ENCODE measurements around the gene ACKR2.
"Not testable (repeated sequence)": the region's sequence is repeated elsewhere in the genome, so short reads cannot be mapped to it uniquely, and the experiment has no call there.

ACKR2 gene

DNA sequence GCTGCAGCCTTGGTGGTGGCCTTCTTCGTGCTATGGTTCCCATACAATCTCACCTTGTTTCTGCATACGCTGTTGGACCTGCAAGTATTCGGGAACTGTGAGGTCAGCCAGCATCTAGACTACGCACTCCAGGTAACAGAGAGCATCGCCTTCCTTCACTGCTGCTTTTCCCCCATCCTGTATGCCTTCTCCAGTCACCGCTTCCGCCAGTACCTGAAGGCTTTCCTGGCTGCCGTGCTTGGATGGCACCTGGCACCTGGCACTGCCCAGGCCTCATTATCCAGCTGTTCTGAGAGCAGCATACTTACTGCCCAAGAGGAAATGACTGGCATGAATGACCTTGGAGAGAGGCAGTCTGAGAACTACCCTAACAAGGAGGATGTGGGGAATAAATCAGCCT, 56.0 kb downstream of the ACKR2 start:
- DNase-seq: no peak

DNA sequence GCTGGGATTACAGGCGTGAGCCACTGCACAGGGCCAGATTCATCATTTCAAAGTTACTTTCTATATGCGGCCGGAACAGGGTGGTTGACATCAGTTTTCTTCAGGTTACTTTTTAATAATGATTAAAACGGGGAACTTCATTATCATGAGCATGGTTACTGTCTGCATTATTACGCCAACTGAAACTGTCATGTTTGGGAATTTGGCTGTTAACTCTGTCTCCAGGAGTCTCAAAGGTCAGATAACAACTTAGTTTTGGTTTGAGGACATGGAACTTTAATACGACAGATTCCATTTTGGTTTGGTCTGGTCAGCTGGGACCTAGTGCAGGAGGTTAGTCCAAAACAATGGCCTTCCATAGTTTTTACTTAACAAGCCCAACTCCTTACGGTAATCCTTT, 57.9 kb downstream of the ACKR2 start:
- no peak for DNase-seq

DNA sequence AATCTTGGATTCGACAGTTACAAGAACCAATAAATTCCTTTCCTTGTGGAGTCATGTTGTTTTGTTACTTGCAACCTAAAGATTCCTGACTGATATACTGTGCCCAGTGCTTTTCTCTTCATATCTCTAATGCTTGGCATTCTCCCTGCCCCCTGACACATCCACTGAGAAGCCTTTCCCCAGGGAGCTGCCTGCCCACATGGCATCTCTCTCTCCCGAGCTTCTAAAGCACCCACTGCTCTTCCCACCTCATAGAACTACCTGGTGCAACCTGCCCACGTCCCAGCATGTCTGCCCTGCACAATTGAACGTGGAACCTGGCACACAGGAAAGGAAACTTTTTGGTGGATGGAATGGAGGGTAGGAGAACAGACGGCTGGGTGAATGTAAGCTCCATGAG, 59.6 kb downstream of the ACKR2 start:
- DNase-seq: no peak

DNA sequence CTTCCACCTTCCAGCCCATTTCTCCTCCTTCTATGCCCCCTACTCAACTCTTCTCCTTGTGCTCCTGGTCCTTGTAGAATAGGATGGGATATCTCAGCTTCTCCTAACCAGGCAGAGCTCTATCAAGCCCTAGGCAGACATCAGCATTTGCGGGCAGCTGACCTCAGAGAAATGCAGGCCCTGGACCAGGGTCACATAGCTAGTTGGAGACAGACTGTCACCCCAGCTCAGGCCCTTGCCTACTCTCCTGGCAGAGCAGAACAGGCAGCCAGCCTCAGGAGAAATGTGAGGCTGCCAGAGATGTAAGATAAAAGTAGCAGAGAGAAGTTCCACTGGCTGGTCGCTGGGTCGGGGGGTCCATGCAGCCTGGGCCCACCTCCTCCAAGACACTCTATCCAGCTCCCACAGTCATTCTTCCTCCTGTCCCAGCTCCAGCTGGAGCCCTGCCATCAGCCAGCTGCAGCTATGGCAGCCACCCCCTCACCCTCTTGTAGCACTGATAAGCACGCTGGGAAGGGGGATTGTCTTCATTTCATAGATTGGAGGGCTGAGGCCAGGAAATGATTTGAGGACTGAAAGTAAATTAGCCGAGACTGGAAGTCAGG, 62.4 kb downstream of the ACKR2 start:
- DNase-seq: no peak

DNA sequence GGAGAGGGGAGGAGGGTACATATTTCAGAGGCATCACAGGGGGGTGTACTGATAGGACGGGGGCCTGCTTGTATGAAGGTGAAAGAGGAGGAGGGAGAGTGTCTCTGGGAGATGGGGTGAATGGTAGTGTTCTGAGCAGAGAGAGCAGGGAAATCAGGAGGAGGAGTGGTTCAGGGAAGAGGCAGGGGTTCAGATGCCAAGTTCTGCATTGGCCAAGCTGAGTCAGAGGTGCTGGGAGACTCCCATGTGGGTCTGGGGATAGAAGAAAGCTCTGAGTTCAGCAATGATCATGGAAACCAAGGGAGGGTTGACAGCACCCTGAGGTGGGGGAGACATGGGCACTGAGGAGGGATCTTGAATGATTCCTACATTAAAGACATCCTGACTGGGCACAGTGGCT, 63.5 kb downstream of the ACKR2 start:
- DNase-seq: no peak

DNA sequence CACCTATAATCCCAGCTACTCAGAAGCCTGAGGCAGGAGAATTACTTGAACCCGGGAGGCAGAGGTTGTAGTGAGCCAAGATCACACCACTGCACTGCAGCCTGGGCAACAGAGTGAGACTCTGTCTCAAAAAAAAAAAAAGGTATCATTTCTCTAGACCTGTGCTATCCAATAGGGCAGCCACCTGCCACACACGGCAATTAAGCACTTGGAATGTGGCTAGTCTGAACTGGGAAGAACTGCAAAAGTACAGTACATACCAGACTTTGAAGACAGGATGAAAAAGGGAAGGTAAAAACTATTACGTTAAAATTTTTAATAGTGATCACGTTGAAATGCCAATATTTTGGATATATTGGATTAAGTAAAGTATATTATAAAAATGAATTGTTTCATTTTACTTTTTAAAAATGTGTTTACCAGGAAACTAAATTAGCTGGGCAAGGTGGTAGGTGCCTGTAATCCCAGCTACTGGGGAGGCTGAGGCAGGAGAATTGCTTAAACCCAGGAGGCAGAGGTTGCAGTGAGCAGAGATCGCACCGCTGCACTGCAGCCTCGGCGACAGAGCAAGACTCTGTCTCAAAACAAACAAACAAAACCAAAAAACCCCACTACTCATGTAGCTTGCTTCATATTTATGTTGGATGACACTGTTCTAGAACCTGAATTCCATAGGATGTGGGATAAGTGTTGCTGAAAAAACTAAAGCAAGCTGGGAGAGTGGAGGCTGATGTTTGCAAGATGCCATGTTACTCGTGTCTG, 64.2 kb downstream of the ACKR2 start:
- DNase-seq: no peak

DNA sequence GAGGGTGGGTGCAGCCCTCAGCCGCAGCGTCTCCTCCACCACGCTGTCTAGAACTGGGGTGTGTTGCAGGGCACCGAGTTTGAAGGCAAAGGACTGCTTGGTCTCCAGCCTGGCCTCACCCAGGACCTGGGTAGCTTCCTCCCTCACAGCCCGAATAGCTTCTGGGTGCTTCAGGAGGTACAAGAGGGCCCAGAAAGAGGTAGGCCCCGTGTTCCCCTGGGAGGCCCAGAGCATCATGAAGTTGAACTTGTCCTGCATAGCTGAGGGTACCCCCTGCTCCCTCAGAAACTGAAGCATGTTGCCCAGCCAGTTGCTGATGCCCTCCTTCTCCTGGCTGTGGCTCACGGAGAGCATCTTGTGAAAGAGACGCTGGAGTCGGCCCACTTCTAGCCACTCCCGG, 65.5 kb downstream of the ACKR2 start:
- no peak for DNase-seq

DNA sequence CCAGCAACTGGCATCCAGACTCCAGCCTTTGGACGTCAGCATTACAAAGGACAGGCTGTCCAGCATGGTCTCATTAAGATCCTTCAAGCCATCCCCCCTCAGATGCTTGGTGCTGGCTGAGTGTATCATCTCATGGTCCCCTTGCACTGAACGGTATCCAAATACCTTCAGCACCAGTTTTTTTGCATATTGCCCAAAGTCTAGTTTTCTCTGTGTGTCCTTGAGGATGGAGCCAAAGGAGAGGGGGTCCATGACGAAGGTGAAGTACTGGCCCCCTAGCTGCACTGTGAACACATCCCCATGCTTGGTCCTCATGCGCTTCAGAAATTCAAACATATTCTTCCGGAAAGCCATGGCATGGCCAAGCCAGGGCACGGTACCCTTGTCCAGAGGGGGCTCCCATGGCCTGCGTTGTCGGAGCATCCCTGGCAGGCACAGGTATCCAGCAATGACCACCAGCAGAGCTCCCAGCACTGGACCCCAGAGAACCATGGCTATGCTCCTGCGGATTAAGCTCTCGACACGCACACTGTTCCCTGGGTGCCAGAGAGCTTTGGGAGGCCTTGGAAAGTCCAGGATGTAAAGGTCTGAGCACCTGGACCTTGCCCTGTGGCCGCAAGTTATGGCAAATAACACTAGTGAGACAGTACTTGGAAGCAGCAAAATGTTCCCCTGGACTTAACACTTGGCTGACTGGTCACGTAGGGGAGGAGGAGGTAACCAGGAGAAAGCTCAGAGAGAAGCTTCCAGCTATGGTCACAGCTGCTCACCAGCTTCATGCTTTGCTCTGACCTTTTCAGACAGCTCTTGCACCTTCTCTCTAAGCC, 66.3 kb downstream of the ACKR2 start, which contains the start of gene CYP8B1:
CYP8B1 (minus strand) TSS at position 555 of the 827 bp plus-strand sequence; CDS start at position 492, 63 bp downstream.
- no peak for DNase-seq

DNA sequence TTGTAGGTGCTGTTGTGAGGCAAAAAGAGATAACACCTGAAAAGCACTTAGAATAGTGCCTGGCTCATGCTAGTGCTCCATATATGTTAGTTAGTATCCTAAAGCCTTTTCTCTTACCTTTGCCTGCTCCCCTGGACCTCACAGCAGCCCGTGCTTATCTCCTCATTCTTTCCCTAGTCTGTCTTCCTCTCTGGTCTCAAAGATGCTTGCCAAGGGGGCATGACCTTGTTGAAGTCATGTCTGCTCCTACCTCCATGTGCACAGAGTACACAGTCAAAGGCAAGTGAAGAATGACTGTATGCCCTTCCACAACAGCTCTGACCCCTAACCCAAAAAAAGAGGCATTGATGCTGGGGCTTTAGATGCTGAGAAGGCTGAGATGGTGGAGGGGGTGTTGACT, 67.2 kb downstream of the ACKR2 start:
- DNase-seq: no peak

DNA sequence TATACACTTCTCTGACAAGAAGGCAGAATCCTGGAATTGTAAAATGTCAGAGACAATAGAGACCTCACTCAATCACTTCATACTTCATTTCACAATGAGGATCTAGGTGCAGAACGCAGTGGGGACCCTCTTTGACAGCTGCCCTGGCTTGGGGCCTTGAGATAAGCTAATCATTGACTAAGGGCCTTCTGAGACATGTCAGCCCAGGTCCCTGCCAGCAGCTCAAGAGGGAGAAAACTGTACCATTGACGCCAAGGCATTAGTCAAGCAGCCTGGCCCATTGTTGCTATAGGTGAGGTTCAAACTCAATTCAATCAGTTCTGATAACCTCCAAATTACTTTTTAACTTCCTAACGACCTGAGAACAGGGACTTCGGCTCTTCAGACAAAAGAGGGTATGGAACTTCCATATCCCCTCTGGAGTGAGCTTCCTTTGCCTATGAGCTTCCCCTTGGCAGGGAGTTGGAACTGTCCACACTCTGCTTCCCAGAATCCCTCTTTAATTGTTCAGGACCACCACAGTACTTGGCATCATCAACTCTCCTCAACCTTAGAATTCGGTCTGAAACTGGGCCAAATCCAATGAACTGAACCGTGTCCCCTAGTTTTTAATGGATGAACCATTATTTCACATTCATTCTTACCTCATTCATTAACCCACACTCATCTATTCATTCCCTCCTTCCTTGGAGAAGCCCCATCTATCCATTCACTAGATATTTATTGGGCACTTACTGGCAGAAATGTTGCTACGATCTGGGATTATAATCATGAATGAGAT, 67.9 kb downstream of the ACKR2 start:
- no peak for DNase-seq

DNA sequence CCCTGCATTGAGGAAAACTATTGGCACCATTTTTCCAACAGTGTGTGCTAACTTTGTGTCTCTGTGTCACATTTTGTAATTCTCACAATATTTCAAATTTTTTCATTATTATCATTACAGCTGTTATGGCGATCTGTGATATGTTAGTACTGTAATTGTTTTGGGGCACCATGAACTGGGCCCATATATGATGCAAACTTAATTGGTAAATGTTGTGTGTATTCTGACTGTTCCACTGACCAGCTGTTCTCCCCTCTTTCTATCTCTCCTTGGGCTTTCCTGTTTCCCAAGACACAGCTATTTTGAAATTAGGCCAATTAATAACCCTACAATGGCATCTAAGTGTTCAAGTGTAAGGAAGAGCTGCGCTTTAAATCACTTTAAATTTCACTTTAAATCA, 68.6 kb downstream of the ACKR2 start:
- DNase-seq: no peak

DNA sequence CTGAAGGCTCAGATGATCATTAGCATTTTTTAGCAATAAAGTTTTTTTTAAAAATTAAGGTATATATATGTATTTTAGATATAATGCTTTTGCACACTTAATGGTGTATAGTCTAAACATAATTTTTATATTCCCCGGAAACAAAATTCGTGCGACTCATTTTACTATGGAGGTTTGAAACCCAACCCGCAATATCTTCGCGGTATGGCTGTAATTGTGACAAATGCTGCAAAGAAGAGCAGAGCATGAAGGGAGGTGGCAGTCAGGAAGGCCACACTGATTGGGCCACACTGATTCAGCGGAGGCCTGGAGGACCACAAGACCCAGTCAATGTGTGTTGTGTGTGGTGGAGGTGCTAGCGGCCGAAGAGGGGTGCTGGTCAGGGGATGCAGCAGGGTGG, 70.9 kb downstream of the ACKR2 start:
- DNase-seq: no peak

DNA sequence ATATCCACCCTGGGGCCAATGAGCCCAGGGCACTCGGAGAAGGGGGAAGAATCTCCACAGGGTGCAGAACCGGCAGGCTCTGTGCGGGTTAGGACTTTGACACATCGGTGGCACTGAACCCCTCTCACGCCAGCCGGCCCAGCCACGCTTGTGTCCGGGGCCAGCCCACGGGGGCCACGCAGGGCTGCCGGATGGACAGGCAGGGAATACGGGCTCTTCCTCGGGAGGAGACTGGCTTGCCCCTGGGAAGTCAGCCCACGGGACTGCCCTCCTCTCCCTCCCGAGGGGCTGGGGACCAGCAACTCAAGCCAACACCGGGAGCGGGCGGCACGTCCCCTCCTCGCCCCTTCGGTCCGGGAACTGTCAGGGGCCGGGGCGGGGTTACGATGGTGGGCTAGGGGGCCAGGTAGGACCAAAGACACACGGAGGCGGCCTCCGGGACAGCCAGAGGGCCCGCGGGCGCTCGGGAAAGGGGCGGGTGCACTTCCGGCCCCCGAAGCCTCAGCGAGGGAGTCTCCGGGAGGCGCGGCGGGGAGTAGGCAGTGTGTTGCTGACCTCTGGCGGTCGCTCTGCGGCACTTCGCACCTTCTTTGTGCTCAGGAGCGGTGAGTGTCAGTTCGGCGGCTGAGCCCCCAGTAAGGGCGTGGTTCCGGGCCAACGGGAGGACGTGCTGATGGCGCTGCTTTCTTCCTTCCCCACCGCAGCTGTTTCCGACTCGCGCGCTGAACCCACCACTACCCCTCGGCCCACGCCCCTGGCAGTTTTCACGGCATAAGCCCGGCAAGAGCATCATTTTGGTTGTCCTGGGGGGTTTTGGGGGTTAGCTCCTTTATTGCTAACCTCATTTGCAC, 71.6 kb downstream of the ACKR2 start:
- DNase-seq: no peak

DNA sequence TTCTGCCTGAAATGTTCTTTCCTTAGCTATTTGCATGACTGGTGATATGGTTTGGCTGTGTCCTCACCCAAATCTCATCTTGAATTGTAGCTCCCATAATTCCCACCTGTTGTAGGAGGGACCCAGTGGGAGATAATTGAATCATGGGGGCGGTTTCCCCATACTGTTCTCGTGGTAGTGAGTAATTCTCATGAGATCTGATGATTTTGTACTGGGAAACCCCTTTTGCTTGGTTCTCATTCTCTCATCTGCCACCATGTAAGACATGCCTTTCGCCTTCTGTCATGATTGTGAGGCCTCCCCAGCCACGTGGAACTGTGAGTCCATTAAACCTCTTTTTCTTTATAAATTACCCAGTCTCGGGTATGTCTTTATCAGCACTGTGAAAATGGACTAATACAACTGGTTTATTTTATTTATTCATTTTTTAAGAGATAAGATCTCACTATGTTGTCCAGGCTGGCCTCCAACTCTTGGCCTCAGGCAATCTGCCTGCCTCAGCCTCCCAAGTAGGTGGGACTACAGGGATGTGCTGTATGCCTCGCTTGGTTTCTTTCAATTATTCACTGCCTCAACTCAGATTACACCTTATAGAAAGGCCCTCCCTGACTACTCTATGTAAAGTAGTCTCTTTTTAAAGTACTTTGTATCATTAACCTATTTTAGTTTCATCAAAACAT, 74.1 kb downstream of the ACKR2 start:
- DNase-seq: not testable (repeated sequence)

DNA sequence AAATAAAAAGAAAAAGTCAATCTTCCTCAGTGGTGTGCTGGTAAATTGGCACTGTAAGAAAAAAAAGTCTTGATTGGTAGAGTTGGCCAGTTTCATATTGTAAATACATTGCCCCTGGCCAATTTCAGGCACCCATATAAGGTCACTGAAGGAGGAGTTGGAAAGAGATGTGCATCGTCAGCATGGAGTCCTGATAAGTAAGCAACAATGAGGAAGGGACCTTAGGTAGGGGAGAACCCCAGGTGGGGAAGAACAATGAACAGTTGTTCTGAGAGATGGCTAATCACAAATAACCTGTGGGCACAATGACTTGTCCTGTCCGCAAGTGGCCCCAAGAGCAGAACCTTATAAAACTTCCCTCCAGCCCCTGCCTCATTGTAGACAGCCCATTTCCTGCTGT, 75.1 kb downstream of the ACKR2 start:
- no peak for DNase-seq

DNA sequence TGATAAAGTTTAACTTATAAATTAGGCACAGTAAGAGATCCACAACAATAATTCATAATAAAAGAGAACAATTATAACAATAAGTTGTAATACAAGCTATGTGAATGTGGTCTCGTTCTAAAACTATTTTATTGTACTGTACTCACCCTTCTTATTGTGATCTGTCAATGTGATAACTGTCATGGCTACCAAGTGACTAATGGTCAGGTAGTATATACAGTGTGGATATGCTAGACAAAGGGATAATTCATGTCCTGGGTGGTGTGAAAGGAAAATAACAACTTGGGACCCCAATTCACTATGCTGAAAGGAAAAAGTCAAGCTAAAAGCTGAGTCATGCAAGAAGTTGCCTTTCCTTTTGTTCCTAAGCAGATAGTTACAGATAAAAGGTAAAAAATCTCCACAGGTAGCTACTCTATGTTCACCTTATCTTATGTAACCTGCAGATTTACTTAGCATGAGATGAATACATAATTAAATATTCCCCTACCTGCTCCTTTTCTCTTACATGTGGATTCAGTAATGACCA, 77.1 kb downstream of the ACKR2 start:
- no peak for DNase-seq

DNA sequence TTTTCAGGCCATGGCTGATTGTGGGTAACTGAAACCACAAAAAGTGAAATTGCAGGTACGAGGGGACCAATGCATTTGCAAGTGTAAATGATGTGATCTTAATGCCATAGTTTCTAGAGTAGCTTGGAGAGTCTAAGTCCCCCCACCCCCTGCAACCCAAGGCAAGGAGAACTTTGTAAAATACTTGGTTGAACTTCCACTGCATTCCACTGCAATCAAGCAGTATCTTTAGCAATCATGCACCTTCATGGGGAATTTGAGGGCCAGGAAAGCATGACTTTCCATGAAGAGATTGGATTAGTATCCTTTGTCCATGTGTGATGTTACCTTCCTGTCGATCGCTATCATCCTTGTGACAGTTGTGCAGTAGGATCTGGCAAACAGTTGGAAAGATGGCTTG, 77.8 kb downstream of the ACKR2 start:
- DNase-seq: no peak

DNA sequence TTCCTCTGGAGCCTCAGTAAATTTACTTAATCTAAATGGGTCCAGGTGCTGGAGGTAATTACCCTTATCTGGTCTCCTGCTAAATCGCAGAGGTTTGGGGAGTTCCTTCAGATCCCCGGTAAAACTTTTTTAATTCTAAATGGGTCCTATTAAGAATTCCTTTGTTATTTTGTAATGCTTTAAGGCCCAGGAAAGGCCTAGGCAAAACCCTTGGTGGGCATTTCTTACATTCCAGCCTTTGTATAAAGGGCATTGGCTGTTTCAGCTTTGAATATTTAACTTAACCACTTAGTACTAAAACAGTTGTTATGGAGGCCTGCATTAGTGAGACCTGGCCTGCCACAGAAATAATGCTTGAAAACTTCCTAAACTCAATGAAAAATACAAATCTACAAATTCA, 81.8 kb downstream of the ACKR2 start:
- DNase-seq: no peak

DNA sequence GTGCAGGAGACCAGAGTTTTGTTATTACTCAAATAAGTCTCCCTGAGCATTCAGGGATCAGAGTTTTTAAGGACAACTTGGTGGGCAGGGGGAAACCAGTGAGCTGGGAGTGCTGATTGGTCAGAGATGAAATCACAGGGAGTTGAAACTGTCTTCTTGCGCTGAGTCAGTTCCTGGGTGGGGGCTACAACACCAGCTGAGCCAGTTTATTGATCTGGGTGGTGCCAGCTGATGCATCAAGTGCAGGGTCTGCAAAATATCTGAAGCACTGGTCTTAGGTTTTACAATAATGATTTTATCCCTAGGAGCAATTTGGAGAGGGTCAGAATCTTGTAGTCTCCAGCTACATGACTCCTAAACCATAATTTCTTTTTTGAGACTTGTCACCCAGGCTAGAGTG, 82.9 kb downstream of the ACKR2 start:
- no peak for DNase-seq

DNA sequence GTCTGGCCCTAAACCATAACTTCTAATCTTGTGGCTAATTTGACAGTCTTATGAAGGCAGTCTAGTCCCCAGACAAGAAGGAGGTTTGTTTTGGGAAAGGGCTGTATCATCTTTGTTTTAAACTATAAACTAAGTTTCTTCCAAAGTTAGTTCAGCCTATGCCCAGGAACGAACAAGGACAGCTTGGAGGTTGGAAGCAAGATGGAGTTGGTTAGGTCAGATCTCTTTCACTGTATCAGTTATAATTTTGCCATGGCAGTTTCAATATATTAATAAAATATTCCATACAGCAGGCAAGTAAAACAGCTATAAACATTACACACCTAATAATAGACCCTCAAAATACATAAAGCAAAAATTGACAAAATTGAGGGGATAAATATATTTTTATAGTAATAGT, 83.6 kb downstream of the ACKR2 start:
- DNase-seq: no peak

All from cortex of kidney (tissue), 1 donor.